GM12872 (cell line): ENCODE measurements around the gene GUCA2A.
A peak's percentile ranks its signal among the peaks of the same experiment; 100 is the strongest.

Experiments
- TF ChIP-seq, protein P1 (sequence below): IDR thresholded peaks from 3 replicates; pipeline ENCODE4 v1.5.1; 2011; ENCODE audit warnings: low read depth, mild to moderate bottlenecking, low read length, moderate library complexity; ENCODE audit not compliant: insufficient read depth

The GUCA2A gene

DNA sequence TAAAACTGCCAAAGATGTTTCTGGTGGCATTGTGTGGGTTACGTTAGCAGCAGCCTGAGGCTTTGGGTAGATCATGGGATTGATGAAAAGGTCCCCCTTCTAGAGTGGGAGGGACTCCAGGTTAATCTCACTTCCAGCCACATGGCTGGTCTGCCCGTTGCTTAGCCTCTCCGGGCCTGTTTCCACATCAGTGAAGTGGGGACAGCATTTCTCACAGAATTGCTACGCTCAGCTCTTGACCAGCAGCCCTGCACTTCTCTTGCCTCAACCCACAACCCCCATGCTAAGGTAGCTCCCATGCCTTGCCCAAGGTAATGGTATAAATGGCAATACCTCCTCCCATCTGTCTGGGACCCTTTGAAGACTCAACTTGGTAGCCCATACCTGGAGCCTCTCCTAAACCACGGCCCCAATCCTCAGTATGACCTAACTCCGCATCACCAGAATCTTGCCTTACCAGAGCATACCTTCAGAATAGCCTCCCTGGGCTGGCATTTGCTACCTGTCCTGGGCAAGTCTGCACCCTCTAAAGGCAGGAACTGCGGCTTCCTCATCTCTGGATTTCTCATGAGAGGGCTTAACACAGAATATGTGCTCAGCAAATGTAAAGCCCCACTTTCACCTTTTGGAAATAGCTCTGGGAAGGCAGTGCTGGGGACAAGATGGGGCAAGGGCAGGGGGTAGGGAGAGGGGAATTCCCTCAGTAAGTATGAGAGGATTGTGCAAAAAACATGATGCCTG is 10.9 kb upstream of the GUCA2A start:
- TF ChIP-seq, protein P1, sequence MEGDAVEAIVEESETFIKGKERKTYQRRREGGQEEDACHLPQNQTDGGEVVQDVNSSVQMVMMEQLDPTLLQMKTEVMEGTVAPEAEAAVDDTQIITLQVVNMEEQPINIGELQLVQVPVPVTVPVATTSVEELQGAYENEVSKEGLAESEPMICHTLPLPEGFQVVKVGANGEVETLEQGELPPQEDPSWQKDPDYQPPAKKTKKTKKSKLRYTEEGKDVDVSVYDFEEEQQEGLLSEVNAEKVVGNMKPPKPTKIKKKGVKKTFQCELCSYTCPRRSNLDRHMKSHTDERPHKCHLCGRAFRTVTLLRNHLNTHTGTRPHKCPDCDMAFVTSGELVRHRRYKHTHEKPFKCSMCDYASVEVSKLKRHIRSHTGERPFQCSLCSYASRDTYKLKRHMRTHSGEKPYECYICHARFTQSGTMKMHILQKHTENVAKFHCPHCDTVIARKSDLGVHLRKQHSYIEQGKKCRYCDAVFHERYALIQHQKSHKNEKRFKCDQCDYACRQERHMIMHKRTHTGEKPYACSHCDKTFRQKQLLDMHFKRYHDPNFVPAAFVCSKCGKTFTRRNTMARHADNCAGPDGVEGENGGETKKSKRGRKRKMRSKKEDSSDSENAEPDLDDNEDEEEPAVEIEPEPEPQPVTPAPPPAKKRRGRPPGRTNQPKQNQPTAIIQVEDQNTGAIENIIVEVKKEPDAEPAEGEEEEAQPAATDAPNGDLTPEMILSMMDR, result no peak

GRCh38 chr1:42173961-42174735 is 9.6 kb upstream of the GUCA2A start:
- TF ChIP-seq, protein P1, result peak; percentile 8; the same call in 1 of the 3 replicates

- TF ChIP-seq, protein P1, result peak; percentile 98
These were observed 8.8 kb upstream of the GUCA2A start for GRCh38 chr1:42173155-42173933.

GRCh38 chr1:42172381-42173133 is 8.0 kb upstream of the GUCA2A start:
- TF ChIP-seq, protein P1, result no peak

DNA sequence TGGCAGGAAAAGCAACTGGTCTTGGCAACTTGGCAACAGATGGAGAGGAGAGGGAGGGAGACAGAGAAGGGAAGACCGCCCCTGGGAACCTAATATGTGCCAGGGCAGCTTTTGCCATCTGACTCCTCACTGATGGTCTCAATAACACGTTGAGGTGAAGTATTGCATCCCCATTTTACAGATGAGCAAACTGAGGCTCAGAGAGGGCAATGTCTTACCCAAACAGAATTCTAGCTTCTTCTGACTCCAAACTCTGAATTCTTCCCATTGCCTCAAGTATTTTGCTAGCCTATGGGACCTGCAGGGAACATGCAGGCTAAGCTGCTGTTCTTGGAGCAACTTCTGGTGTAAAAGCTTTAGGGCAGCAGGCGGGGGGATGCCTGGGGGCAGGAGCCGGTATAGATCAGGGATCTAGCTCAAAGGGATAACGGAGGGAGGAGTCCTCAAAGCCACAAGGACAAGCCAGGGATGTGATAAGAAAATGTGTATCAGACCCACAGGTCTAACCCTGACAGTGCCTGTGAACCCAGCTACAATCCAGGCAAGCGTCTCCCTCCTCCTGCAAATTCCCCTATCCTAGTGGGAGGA is 7.2 kb upstream of the GUCA2A start:
- TF ChIP-seq, protein P1, result no peak

- TF ChIP-seq, protein P1, result no peak
These were observed 6.5 kb upstream of the GUCA2A start for GRCh38 chr1:42170779-42171621.
